H1 (cell line): ENCODE measurements around the gene PDE1C. TPM values are rescaled to one million over a fixed set of nuclear protein-coding genes. Genes with fewer than 3 reads are reported as not detected.

ENCODE experiments used
- CTCF ChIA-PET: fragments of 300-600 bp; sonication (Branson Sonifier 250); formaldehyde crosslinking; loops from one replicate; lab custom pipeline; 2021; ENCODE audit not compliant: partially characterized antibody; lab: Charles Lee
- POLR2A ChIA-PET: fragments of 300-600 bp; sonication (Branson Sonifier 250); formaldehyde crosslinking; loops from one replicate; lab custom pipeline; 2021; ENCODE audit warnings: inconsistent platforms; ENCODE audit not compliant: partially characterized antibody; lab: Charles Lee
- DNase-seq, 2 experiments: peaks; one replicate each; pipeline versions ENCODE4 v3.0.0 to v3.0.0-alpha.2; 2010 to 2022; ENCODE audit warnings: low spot score in 2 of 2, low read depth in 1 of 2, mixed read lengths in 1 of 2
- FAIRE-seq: peaks from 2 replicates; lab custom pipeline; 2011; peaks lifted over from hg19 to GRCh38; lab: Jason Lieb, UNC
- H2AFZ ChIP-seq: 2 replicates; pipeline ENCODE4 v1.8.1; 2012; ENCODE audit warnings: low read length, inconsistent platforms
- H2AK5ac ChIP-seq: 2 replicates; pipeline ENCODE4 v1.6.1; 2013; ENCODE audit warnings: low read depth, low read length
- H2BK120ac ChIP-seq: replicated peaks from 2 replicates; pipeline ENCODE3; 2013; ENCODE audit warnings: low read depth, low read length, inconsistent platforms
- H2BK12ac ChIP-seq: 2 replicates; pipeline ENCODE4 v1.6.1; 2013; ENCODE audit warnings: low read depth, low read length
- H2BK15ac ChIP-seq: 2 replicates; pipeline ENCODE4 v1.6.1; 2013; ENCODE audit warnings: low read length
- H2BK20ac ChIP-seq: 2 replicates; pipeline ENCODE4 v1.6.1; 2013; ENCODE audit warnings: low read length
- H2BK5ac ChIP-seq: 2 replicates; pipeline ENCODE4 v1.6.1; 2013; ENCODE audit warnings: low read depth, low read length
- H3K14ac ChIP-seq: 2 replicates; pipeline ENCODE4 v1.6.1; 2013; ENCODE audit warnings: inconsistent platforms; ENCODE audit not compliant: insufficient read length
- H3K18ac ChIP-seq: 2 replicates; pipeline ENCODE4 v1.6.1; 2013; ENCODE audit warnings: low read length; ENCODE audit errors: extremely low read depth
- H3K23ac ChIP-seq: 2 replicates; pipeline ENCODE4 v1.6.1; 2013; ENCODE audit warnings: inconsistent platforms; ENCODE audit not compliant: insufficient read length
- H3K23me2 ChIP-seq: 2 replicates; pipeline ENCODE4 v1.6.1; 2013; ENCODE audit warnings: low read depth, low read length
- H3K27ac ChIP-seq: 2 replicates; pipeline ENCODE4 v1.6.1; 2011; ENCODE audit warnings: low read depth, low read length, inconsistent platforms
- H3K27me3 ChIP-seq, 4 experiments: replicated peaks in 1 of 4; 1 replicate in 1 of 4; 2 replicates in 3 of 4; pipeline versions ENCODE4 v1.6.1 to v1.8.1; 2011 to 2013; ENCODE audit warnings: low read length in 3 of 4, mild to moderate bottlenecking in 3 of 4, inconsistent platforms in 2 of 4, mixed read lengths in 2 of 4, moderate library complexity in 1 of 4; ENCODE audit not compliant: control insufficient read depth in 3 of 4, insufficient read depth in 3 of 4; ENCODE audit errors: extremely low read depth in 1 of 4
- H3K36me3 ChIP-seq, 4 experiments: 2 replicates each; pipeline versions ENCODE4 v1.6.1 to v1.8.1; 2011 to 2013; ENCODE audit warnings: mild to moderate bottlenecking in 4 of 4, low read length in 3 of 4, moderate library complexity in 2 of 4, control low read depth in 1 of 4, inconsistent platforms in 1 of 4; ENCODE audit not compliant: insufficient read depth in 4 of 4, control insufficient read depth in 2 of 4
- H3K4ac ChIP-seq: replicated peaks from 2 replicates; pipeline ENCODE3; 2013; ENCODE audit warnings: low read length, low read depth, mixed read lengths, inconsistent platforms; ENCODE audit not compliant: insufficient read length
- H3K4me1 ChIP-seq, 4 experiments: replicated peaks in 1 of 4; 1 replicate in 1 of 4; 2 replicates in 3 of 4; pipeline versions ENCODE4 v1.6.1 to v1.8.1; 2011 to 2013; ENCODE audit warnings: low read length in 3 of 4, inconsistent platforms in 2 of 4, mixed read lengths in 1 of 4; ENCODE audit not compliant: insufficient read depth in 4 of 4, control insufficient read depth in 3 of 4
- H3K4me2 ChIP-seq, 2 experiments: 2 replicates each; pipeline versions ENCODE4 v1.6.1 to v1.8.1; 2011 to 2013; ENCODE audit warnings: low read depth in 2 of 2, low read length in 2 of 2, control low read depth in 1 of 2, inconsistent platforms in 1 of 2, mild to moderate bottlenecking in 1 of 2; ENCODE audit not compliant: insufficient read depth in 1 of 2
- H3K4me3 ChIP-seq, 4 experiments: fragments of 200-600, 300-600 bp in 1 of 4; sonication (generic), shearing (Covaris generic), sonication (Bioruptor Twin) in 1 of 4; 2 replicates each; pipeline versions ENCODE4 v1.5.1 to v1.8.1; 2011 to 2016; ENCODE audit warnings: low read length in 4 of 4, low read depth in 3 of 4, control low read depth in 2 of 4, inconsistent platforms in 2 of 4, mild to moderate bottlenecking in 2 of 4, mixed read lengths in 1 of 4, moderate library complexity in 1 of 4; ENCODE audit not compliant: insufficient read depth in 2 of 4; ENCODE audit errors: extremely low read depth in 1 of 4
- H3K56ac ChIP-seq: replicated peaks from 2 replicates; pipeline ENCODE3; 2013; ENCODE audit warnings: low read depth, mild to moderate bottlenecking, mixed read lengths, low read length, inconsistent platforms; ENCODE audit not compliant: insufficient read length
- H3K79me1 ChIP-seq: 2 replicates; pipeline ENCODE4 v1.6.1; 2013; ENCODE audit warnings: low read depth, low read length, control low read depth
- H3K79me2 ChIP-seq, 2 experiments: 2 replicates each; pipeline versions ENCODE4 v1.6.1 to v1.8.1; 2012 to 2013; ENCODE audit warnings: low read length in 2 of 2, mild to moderate bottlenecking in 2 of 2, inconsistent platforms in 1 of 2; ENCODE audit not compliant: insufficient read depth in 2 of 2, control insufficient read depth in 1 of 2
- H3K9ac ChIP-seq, 4 experiments: replicated peaks in 1 of 4; 1 replicate in 1 of 4; 2 replicates in 3 of 4; pipeline versions ENCODE4 v1.6.1 to v1.8.1; 2011 to 2013; ENCODE audit warnings: low read depth in 3 of 4, low read length in 3 of 4, control low read depth in 2 of 4, mild to moderate bottlenecking in 2 of 4, moderate library complexity in 2 of 4, inconsistent platforms in 1 of 4; ENCODE audit errors: extremely low read depth in 1 of 4
- H3K9me3 ChIP-seq, 2 experiments: 2 replicates each; pipeline versions ENCODE4 v1.6.1 to v1.8.1; 2012 to 2013; ENCODE audit warnings: mild to moderate bottlenecking in 2 of 2, moderate library complexity in 2 of 2, control low read depth in 1 of 2, inconsistent platforms in 1 of 2, low read depth in 1 of 2, low read length in 1 of 2, mixed read lengths in 1 of 2; ENCODE audit not compliant: insufficient read depth in 2 of 2
- H4K20me1 ChIP-seq, 2 experiments: replicated peaks in 1 of 2; 2 replicates each; pipeline versions ENCODE3 to v1.8.1; 2011 to 2013; ENCODE audit warnings: inconsistent platforms in 2 of 2, low read length in 2 of 2, mild to moderate bottlenecking in 1 of 2; ENCODE audit not compliant: insufficient read depth in 2 of 2, control insufficient read depth in 1 of 2
- H4K5ac ChIP-seq: 2 replicates; pipeline ENCODE4 v1.6.1; 2013; ENCODE audit warnings: low read length, low read depth, mixed read lengths, inconsistent platforms; ENCODE audit not compliant: insufficient read length
- H4K8ac ChIP-seq: 2 replicates; pipeline ENCODE4 v1.8.0; 2013; ENCODE audit warnings: mild to moderate bottlenecking, moderate library complexity, low read length, inconsistent platforms; ENCODE audit not compliant: insufficient read depth; ENCODE audit errors: extremely low read depth
- H4K91ac ChIP-seq: replicated peaks from 2 replicates; pipeline ENCODE3; 2013; ENCODE audit warnings: low read length, mixed read lengths, inconsistent platforms; ENCODE audit not compliant: insufficient read length
- CEBPB ChIP-seq: IDR thresholded peaks from 2 replicates; pipeline ENCODE4 v1.6.1; 2012; ENCODE audit warnings: low read depth, low read length
- KDM4A ChIP-seq: IDR thresholded peaks from one replicate; pipeline ENCODE4 v1.7.1; 2012; ENCODE audit warnings: low read depth, mild to moderate bottlenecking, moderate library complexity, low read length, inconsistent platforms; ENCODE audit not compliant: severe bottlenecking
- SP1 ChIP-seq: IDR thresholded peaks from 2 replicates; pipeline ENCODE4 v1.6.1; 2011; ENCODE audit warnings: low read depth, low read length
- SP4 ChIP-seq: IDR thresholded peaks from 2 replicates; pipeline ENCODE4 v1.6.1; 2012; ENCODE audit warnings: low read length, inconsistent platforms
- SRF ChIP-seq: IDR thresholded peaks from 2 replicates; pipeline ENCODE4 v1.6.1; 2011; ENCODE audit warnings: mild to moderate bottlenecking, low read depth, low read length, moderate library complexity
- TCF12 ChIP-seq: IDR thresholded peaks from 2 replicates; pipeline ENCODE4 v1.6.1; 2011; ENCODE audit warnings: low read depth, mild to moderate bottlenecking, low read length
- TEAD4 ChIP-seq: IDR thresholded peaks from 2 replicates; pipeline ENCODE4 v1.6.1; 2012; ENCODE audit warnings: low read depth, low read length, inconsistent platforms, mixed read lengths
- ZNF274 ChIP-seq: IDR thresholded peaks from 2 replicates; pipeline ENCODE4 v1.7.0; 2012; ENCODE audit warnings: low read length, borderline replicate concordance; ENCODE audit errors: extremely low read depth
- polyA plus RNA-seq, 7 experiments: library from polyadenylated mRNA; depleted of rRNA in 3 of 7; stranded (reverse) in 5 of 7; unstranded in 2 of 7; fragments of >200 nt in 5 of 7; fragments of 200-250 nt in 2 of 7; gene quantifications; 1 replicate in 5 of 7; 2 replicates in 1 of 7; 4 replicates in 1 of 7; pipeline versions ENCODE4 v1.2.1 to v1.2.3, GENCODE V29; 2011 to 2013; ENCODE audit warnings: missing spikeins in 2 of 7, mixed read lengths in 2 of 7
- total RNA-seq: library from RNA; stranded (reverse); fragmentation: NEBNext Ultra II Directional; extraction: Animal tissue kit (Norgen Biotek cat#: 25700); gene quantifications from 2 replicates; pipeline ENCODE4 v1.2.1, GENCODE V29; 2021
- TF ChIP-seq, protein P1 (sequence below): IDR thresholded peaks from 2 replicates; pipeline ENCODE4 v1.6.1; 2012; ENCODE audit warnings: inconsistent platforms
- TF ChIP-seq, protein P2 (sequence below): IDR thresholded peaks from 2 replicates; pipeline ENCODE4 v1.6.1; 2012; ENCODE audit warnings: inconsistent platforms
- TF ChIP-seq, protein P3 (sequence below): IDR thresholded peaks from 2 replicates; pipeline ENCODE4 v1.6.1; 2012; ENCODE audit warnings: low read length, inconsistent platforms

PDE1C gene
- total and polyA plus RNA-seq, 2 of the 8 experiments (the other 6 are each of a cell fraction or from before 2014, with no cell fraction given), result 0.11 to 1.1 TPM

DNA sequence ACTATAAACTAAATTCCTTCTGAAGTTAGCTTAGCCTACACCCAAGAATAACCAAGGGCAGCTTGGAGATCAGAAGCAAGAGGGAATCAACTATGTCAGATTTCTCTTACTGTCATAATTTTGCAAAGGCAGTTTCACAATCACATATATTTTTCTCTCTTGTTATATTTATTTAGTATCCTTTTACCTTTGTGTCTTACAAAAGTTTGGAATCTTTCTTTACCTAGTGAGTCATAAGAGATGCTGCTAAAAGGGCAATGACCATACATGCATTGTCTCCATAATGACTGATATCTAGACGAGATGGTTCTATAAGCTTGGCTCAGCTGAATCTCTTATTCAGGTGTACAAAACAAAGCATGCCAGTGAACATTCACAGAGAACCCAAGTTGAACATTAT is 322.1 kb downstream of the PDE1C start (continued):
- no peak for TF ChIP-seq SP1
- TF ChIP-seq, all 59 proteins: peak for 0

DNA sequence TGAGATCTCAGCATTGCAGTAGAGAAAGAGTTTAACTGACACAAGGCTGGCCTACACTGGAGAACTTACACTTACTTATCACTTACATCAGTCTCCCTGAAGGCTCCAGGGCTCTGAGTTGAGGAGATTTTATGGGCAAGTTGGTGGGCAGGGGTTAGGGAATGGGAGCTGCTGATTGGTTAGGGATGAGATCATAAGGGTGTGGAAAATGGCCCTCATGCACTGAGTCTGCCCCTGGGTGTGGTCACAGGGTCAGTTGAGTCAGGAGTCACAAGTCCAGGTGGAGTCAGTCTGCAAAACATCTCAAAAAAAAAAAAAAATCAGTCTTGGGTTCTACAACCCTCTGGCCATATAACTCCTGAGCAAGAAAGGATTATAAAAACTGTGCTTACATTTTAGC is 322.7 kb downstream of the PDE1C start:
- CTCF ChIA-PET, result interaction anchor here (1.1 to 3.8 kb wide), 6 partner anchors 12 to 460 kb away, joined by 3 to 21 read pairs (median 4); no protein-coding TSS in a partner anchor
- Histone ChIP-seq H3K79me2 (no peaks in the 10 kb centered on the region), H3K27me3 (peaks cover 1 to 12% (median 5%) of the 10 kb centered on the region in 4 experiments; a peak in 5 of 7 replicates)
- TF ChIP-seq, protein P1, sequence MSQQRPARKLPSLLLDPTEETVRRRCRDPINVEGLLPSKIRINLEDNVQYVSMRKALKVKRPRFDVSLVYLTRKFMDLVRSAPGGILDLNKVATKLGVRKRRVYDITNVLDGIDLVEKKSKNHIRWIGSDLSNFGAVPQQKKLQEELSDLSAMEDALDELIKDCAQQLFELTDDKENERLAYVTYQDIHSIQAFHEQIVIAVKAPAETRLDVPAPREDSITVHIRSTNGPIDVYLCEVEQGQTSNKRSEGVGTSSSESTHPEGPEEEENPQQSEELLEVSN, result no peak
- TF ChIP-seq, protein P2, sequence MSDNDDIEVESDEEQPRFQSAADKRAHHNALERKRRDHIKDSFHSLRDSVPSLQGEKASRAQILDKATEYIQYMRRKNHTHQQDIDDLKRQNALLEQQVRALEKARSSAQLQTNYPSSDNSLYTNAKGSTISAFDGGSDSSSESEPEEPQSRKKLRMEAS, result no peak
- TF ChIP-seq KDM4A (no peak), CEBPB (no peak), TEAD4 (no peak), ZNF274 (no peak), SRF (no peak), SP4 (no peak), TCF12 (no peak)
- TF ChIP-seq, protein P3, sequence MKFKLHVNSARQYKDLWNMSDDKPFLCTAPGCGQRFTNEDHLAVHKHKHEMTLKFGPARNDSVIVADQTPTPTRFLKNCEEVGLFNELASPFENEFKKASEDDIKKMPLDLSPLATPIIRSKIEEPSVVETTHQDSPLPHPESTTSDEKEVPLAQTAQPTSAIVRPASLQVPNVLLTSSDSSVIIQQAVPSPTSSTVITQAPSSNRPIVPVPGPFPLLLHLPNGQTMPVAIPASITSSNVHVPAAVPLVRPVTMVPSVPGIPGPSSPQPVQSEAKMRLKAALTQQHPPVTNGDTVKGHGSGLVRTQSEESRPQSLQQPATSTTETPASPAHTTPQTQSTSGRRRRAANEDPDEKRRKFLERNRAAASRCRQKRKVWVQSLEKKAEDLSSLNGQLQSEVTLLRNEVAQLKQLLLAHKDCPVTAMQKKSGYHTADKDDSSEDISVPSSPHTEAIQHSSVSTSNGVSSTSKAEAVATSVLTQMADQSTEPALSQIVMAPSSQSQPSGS, result no peak

More for the DNA sequence above, 322.7 kb downstream of the PDE1C start:
- H3K27ac ChIP-seq, result no peak overlapping the region
- peaks cover 0 to 2% of the 10 kb centered on the region in 2 experiments; a peak in 1 of 4 replicates for H3K9me3 ChIP-seq
- POLR2A ChIA-PET, result no interaction called here
- no peak for FAIRE-seq
- no peak overlapping the region for H2BK15ac ChIP-seq
- no peak overlapping the region for H3K9ac ChIP-seq
- no peaks in the 10 kb centered on the region for H3K36me3 ChIP-seq
- no peak overlapping the region for H2AFZ ChIP-seq
- H3K18ac ChIP-seq, result no peak overlapping the region
- no peak overlapping the region for H2AK5ac ChIP-seq
- H3K4me2 ChIP-seq, result no peak overlapping the region
- no peaks in the 10 kb centered on the region for H3K23me2 ChIP-seq
- no peak overlapping the region for H3K4me3 ChIP-seq
- no peak overlapping the region for H3K14ac ChIP-seq
- H4K20me1 ChIP-seq, result no peaks in the 10 kb centered on the region
- DNase-seq, result no peak
- no peak overlapping the region for H2BK20ac ChIP-seq
- H2BK5ac ChIP-seq, result no peak overlapping the region
- H3K56ac ChIP-seq, result no peak overlapping the region
- no peak overlapping the region for H3K4ac ChIP-seq
- H4K91ac ChIP-seq, result no peak overlapping the region
- no peak overlapping the region for H4K8ac ChIP-seq
- H2BK12ac ChIP-seq, result no peak overlapping the region
- H3K79me1 ChIP-seq, result no peaks in the 10 kb centered on the region
- H4K5ac ChIP-seq, result no peak overlapping the region
- H3K4me1 ChIP-seq, result no peaks in the 10 kb centered on the region
- H2BK120ac ChIP-seq, result no peak overlapping the region
- no peak overlapping the region for H3K23ac ChIP-seq
